Stimulated activated CD4-positive, alpha-beta T cell treated with anti-CD3 and anti-CD28 coated beads, TNF-alpha, amount 100 ng/mL, for 24 hours (primary cell): Measurements from ENCODE around the gene TPPP3.

Source experiments
- DNase-seq, 3 experiments: peaks; one replicate each; pipeline ENCODE4 v3.0.0-alpha.2; 2020; ENCODE audit warnings: low read depth in 3 of 3

Gene TPPP3

DNA sequence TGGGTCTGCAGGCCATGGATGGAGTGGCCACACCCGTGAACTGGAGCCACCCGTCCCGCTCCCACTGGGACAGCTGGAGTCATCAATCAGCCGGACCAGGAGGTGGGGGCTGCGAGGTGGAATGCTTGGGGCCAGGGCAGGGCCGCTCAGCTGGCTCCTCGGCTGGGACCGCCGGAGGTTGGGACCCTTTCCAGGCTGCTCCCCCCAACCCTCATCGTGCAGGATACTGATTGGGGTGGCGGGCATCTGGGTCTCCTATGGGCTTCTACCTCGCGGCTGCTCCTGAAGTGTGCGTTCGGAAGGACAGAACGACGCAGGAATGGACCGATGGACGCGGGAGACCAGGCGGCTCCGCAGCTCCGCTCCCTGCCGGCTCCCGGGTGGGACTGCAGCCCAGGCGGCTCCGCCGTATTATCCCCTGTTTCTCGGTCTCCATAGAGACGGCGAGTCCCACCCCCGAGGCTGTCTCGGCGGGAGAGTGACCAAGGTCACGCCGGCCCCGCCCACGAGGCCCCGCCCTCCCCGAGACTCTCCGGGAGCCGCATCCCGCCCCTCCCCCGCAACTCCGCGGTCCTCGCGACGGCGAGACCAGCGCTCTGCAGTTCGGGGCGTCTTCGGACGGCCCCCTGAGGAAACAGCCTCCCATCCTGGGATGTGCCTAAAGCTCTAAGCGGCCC, at the start of gene TPPP3:
TSS of gene TPPP3 (minus strand) at position 388 of the 677 bp plus-strand sequence. CDS start 2,387 bp downstream, outside the sequence.
- DNase-seq, result peak in 1 of 3 experiments; percentile 43

DNA sequence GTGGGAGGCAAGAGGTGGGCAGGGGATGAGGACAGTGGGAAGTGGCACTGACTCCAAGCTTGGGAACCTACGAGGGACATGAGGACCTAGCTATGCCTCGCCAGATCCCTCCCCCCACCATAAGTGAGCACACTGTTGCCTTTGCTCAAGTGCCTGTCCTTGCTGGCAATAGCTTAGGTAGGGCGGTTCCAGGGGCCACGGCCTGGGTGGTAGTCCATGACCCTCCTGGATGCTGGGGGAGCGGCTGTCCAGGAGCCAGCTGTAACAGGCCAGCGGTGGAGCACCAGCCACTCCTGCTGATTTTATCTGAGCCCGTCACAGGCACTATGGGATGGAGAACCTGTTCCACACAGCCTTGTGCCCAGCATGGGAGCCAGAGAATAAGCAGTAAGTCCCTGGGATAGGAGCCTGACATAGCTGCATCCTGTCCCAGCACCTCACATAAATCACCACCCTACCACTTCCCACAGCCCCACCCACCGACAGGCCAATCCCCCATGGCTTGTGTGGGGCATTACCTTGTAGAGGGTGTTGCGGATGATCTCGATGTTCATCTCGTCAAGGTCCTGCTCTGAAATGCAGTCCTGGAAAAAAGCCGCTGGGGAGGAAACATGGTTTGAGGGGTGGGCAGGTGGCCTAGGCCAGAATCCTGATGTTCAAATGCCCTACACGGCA, 49.4 kb upstream of the TPPP3 start:
- no peak for DNase-seq

DNA sequence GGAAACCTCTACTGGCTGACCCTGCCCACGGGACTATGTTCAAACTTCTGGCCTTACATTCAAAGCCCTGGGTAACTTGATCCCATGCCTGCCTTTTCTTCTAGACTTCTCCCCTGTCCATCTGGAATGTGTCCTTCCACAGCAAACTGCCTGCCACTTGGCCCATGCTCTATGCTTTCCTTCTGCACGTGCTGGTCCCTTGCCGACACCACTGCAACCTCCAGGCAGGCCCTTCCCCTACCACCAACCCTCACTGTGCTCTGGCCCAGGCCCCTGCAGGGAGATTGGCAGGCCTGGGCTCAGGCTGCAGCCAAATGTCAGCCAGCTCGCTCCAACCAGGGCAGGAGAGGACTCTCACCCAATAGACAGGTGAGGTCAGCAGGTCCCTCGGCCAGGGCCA, 48.6 kb upstream of the TPPP3 start:
- no peak for DNase-seq

DNA sequence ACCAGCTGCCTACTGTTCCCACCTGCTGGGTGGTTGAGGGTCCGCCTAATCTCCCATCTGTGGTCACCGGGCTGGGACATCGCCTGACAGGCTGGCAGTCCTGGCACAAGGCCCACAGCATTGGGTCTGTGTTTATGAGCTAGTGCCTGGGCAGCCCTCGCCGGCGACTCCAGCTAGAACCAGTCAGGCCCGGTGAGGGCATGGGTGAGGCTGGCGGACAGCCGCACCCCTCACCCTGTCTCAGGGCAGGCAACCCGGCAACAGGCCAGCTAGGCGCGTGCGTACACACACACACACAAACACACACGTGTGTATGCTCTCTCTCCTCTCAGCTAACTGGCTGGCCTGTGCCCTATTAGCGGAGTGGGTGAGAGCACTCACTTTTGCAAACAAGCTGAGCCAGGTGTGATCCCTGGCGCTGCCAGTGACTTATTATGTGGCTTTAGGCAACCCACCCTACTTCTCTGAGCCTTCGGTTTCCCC, 48.0 kb upstream of the TPPP3 start:
- DNase-seq, result no peak

DNA sequence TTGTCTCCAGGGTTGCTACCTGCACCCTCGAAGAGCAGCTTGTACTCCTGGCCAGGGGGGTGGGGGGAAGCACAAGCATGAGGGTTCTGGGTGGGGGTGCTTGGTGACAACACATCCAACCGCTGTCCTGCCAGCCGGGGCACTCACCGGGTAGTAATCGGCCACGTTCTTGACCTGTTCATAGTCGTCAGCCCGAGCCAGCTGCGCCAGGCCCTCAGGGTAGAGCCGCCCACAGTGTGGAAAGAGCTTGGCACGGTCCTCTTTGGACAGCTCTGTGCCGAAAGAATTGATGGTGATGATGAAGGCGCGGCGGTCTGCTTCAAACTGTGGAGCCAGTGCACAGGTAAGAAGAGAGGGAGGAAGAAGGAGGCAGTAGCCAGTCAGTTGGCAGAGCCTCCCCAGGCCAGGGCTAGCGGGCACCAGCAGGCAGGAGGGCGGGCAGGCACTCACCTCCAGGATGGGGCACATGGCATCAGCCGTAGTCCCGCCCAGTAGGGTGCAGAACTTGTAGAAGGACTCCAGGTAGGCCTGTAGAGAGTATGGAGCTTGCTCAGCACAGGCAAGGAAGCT, 45.6 kb upstream of the TPPP3 start:
- DNase-seq, result no peak

DNA sequence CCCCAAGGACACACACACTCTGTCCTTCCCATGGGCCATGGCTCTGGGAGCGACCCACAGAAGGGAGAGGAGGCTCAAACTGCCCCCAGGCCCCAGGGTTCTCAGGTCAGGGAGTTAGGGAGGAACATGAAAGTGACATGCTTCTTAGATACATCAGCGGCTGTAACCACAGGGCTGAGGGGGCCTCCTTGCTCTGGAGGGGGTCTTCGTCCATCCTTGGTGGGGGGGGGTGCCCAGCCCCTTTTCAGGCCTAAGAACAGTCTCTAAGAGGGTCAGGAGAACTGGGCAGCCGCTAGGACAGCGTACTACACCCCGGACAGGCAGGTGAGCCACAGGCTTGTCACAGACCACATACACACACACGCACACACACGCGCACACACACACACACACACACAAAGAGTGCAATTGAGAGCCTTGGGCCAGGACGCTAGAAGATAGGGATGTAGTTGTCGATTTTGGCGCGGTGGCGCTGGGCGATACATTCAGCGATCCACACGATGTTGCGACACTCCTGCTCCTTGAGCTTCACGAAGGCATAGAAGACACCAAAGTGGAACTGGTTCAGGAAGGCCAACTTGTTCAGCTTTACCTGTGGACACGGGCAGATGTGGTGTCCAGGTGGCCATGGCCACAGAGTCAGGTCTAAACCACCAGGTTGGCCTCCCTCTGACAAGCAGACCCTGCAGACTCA, 44.9 kb upstream of the TPPP3 start:
- no peak for DNase-seq

DNA sequence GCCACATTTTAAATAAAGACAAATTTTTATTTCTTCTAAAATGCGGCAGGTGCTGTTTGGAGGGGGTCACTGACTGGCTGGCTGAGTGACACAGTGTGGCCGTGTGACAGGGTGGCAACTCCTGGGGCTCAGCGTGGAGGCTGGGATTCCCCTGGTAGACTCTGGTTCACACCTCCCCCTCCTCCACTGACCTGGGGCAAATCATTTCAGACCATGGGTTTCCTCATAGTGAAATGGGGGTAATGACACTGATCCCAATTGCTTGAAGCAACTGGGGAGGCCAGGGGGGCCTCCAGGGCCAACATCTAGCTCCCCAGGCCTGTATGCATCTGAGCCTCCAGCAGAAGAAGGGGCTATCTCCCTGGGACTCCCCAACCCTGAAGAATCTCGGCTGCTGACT, 44.2 kb upstream of the TPPP3 start:
- no peak for DNase-seq

DNA sequence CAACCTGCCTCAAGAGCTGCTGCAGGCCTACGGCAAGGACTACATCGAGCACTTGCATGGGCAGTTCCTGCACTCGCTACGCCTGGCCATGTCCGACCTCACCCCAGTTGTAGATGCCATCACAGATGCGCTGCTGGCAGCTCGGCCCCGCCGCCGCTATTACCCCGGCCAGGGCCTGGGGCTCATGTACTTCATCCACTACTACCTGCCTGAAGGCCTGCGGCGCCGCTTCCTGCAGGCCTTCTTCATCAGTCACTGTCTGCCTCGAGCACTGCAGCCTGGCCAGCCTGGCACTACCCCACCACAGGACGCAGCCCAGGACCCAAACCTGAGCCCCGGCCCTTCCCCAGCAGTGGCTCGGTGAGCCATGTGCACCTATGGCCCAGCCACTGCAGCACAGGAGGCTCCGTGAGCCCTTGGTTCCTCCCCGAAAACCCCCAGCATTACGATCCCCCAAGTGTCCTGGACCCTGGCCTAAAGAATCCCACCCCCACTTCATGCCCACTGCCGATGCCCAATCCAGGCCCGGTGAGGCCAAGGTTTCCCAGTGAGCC, 43.4 kb upstream of the TPPP3 start:
- DNase-seq, result no peak

DNA sequence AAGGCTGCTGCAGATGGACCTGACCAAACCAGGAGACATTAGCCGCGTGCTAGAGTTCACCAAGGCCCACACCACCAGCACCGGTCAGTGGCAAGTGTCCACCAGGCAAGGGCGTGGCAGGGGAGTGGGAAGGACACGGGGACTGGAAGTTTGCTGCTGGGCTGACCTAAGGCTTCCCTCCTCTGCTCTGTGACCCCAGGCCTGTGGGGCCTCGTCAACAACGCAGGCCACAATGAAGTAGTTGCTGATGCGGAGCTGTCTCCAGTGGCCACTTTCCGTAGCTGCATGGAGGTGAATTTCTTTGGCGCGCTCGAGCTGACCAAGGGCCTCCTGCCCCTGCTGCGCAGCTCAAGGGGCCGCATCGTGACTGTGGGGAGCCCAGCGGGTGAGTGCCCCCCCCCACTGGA, 42.5 kb upstream of the TPPP3 start:
- no peak for DNase-seq

DNA sequence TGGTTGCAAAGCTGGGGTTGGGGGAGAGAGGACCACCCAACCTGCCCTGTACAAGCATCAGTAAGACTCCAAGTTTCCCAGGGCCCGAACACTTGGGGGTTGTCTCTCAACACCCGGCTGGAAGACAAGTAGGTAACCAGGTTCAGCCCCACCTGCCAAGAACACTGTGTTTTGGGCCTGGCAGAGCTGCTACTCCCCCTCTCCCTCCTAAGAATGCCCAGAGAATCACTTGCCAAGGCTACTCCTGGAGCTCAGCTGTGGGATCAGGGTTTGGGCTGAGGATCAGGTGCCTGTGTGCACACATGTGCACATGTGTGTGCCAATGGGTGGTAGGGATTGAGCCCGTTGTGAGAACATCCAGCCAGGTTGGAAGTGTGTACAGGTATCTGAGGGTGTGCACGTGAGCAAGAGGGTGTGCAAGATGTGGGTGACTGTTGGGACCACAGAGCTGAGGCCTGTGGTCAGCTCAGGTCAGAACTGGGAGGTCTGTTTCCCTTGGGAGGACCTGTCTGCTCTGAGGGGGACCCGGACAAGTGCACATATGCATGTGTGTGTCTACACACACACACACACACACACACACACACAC, 39.9 kb upstream of the TPPP3 start:
- DNase-seq, result no peak

DNA sequence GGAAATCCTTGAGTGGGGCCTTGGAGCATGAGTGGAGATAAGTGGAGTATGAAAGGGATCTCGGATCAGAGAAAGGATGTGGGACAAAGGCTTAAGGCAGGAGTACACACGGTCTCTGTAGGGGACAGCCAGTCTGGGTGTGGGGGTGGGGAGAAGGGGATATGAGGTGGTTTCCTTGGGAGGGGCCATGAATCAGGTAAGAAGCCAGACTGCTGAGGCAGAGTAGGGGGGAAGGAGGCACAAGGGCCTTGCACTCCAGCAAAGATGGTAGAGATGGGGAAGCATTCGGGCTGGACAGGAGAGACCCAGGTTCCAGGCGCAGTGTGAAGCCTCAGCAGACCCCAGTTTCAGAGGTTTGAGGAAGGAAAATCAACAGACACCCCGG, 39.2 kb upstream of the TPPP3 start:
- DNase-seq, result no peak

DNA sequence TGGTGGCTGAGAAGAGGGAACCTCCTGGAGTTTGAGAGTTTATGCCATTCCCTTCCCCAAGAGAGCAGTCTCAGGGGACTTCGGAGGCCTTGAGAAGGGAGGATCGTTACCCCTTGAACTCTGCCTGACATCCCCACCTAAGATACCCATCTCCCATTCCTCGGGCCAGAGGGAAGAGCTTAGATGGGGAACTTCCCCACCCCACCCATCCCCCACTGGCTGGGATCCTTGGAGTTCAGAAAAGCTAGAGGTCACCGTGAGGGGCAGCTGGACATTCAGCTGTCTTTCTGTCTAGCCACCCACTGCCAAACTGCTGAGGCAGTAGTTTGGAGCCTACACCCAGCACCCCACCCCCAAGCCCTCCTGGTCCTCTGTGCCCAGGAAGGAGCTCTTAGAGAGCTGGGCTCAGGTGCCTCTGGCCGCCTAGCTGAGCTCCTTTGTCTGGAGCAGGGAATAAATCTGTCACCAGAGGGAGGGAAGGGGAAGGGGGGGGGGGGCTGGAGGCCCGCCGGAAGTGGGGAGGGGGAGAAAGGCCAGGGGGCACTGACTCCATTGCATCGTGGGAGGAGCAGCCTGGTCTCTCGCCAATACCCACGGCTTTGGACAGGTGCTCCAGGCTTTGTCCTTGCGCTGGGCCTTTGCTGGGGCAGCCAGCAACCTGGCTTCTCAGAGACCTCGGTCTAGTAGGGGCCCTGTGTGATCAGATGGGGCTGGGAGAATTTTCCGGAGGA, 38.6 kb upstream of the TPPP3 start:
- DNase-seq, result no peak

DNA sequence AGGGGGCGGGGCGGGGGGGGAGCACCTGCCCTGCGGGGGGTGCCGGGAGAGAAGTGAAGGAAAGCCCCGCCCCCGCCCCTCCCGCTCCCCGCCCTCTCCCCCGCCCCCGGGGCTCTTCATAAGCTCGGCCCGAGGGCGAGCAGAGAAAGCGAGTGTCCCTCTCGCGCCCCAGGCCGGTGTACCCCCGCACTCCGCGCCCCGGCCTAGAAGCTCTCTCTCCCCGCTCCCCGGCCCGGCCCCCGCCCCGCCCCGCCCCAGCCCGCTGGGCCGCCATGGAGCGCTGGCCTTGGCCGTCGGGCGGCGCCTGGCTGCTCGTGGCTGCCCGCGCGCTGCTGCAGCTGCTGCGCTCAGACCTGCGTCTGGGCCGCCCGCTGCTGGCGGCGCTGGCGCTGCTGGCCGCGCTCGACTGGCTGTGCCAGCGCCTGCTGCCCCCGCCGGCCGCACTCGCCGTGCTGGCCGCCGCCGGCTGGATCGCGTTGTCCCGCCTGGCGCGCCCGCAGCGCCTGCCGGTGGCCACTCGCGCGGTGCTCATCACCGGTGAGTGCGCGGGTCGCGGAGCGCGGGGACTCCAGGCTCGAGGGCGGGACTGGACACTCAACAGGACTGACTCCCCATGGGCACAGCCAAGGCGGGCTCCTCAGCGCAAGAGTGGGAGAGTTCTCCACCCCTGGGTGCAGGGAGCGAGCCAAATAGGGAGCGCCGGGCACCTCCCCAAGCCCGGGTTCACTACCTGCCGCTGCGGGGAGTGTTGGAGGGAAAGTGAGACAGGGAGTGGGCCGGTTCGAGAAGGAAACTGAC, 37.9 kb upstream of the TPPP3 start, which contains the start of gene HSD11B2:
TSS of gene HSD11B2 (plus strand) at position 145 of the 798 bp plus-strand sequence. CDS start at position 273, 128 bp downstream.
- no peak for DNase-seq

DNA sequence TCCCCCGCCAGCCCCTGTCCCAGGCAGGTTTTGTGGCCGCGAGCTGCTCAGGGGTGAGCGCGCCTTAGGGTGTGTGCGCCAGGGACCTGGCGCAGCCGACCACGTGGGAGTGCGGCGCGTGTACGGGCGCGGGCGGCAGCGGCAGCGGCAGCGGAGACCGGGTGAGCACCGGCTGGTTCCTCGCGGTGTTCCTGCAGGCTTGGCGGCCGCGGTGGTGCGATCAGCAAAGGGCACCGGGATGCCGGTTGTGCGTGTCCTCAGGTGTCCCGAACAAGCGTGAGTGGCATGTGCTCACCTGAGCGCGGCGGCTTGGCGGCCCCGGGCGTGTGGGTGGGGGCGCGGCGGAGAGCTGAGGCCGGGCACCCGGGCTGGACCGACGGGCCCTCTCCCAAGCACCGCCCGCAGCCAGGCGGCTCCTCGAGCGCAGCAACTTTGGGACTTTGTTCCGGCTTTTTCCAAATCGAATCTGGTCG, 37.2 kb upstream of the TPPP3 start:
- DNase-seq, result peak in 1 of 3 experiments; percentile 43

DNA sequence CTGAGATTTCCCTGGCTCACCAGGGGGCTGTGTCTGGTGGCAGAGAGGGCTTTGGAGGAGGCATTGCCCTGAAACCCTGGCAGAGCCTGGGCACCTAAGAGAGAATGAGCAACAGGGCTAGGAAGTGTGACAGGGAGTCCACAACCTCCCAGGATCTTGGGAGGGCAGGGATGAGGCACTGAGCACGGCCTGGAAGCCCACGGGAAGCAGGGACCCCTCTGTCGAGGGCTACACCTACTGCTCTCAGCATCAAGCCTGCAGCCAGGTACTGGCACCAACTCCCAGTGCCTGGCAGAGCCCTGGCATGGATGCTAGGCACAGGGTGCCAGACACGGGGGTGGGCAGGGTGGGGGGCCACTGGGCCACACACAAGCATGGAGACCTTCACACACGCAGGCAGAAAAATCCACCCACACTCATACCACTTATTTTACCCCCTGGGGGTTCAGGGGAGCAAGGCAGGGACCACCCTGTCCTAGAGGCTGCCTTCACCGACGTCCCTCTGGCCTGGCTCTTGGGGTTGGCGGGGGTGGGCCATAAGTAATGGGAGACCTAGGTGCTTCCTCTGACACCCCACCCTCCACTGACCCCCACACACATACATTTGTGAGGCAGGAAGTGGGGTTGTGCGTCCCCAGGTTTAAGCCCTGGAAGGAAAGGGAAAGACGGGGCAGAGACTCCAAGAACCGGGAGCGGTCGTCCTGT, 36.7 kb upstream of the TPPP3 start:
- DNase-seq, result no peak

DNA sequence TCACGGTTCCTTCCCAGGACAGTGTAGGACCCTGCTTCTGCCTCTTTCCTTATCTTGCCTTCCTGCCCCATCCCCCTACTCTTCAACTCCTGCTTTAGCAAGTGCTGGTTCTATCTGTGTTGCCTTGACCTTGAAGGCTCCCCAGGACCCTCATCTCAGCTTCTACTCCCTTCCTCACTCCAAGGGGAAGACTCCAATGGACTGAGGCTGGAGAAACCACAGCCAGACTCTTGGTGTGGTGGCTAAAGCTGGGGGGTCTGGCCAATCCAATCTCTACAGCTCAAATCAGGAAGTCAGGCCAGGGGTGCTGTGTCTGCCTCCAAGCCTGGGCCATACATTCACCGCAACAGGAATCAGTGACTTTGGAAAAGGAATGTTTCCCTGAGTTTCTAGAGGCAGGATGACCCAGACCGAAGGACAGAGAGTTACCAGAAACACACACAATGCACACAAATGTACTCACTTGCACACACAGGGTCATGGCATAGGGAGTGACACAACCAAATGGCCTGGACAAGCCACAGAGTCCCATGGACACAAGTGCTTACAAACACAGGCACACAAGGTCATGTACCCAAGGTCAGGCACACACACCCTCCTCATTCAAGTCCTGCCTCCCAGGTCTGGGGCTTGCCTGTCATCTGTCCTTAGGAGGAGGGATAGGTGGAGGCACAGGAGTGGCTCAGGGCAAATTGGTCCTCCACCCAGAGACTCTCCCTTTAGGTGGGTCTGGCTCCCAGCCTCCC, 35.9 kb upstream of the TPPP3 start:
- no peak for DNase-seq

DNA sequence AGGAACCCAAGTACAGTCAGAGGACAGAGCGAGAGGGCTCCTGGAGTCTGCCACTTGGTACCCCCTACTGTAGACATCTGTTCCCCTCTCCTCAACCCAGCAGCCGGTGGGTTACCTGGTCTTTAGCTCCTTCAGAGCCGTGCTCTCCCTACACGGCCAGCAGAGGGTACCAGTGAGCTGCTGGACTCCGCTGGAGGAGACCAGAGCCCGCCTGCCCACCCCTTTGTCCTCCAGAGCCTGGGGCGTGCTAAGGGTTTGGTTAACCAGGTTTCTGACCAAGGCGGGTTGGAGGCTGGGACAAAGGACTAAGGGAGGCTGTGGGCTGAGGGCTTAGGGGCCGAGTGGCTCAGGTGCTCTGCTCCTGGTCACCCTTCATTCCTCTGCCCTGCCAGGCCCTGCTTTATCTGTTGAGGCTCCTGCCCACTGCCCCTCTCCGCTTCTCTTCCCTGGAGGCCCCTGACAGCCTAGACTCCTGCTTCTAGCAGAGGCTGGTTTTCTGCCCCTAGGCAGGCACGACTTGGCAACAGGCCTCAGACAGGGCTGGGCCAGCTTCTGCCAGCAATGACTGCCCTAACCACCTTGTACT, 34.9 kb upstream of the TPPP3 start:
- peak in 2 of 3 experiments; percentile 40 to 55 for DNase-seq

DNA sequence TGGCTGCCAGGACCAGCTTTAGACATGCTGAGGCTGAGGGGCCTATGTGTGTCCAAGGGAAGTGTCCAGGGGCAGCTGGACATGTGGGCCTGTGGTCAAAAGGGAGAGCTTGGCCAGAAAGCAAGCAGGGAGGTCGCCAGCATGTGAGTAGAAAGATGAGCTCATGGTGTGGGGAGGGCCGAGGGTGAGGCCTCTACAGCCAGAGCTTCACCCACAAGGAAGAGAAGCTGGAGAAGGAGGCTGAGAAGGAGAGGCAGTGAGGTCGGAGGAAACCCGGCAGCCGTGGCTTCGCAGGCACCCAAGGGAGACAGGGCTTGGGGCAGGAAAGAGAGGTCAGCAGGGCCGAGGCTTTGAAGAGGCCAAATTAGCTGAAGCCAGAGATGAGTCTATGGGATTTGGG, 33.7 kb upstream of the TPPP3 start:
- DNase-seq, result no peak
